ENCODE data around the gene BCL6.

BCL6 gene

GRCh38 chr3:187734841-187735240, 10.4 kb downstream of the BCL6 start:
- no peak for DNase-seq
- H3K4me3 ChIP-seq (ENCODE audit: low read depth, low read length) = no peak overlapping the region
- no peaks in the 10 kb centered on the region for H3K9me3 ChIP-seq
- peaks cover 3% of the 10 kb centered on the region; the same call in 1 of the 2 replicates for H3K27me3 ChIP-seq
- TF ChIP-seq CTCF (IDR thresholded peaks at IDR 0.05; ENCODE audit: low read depth, low read length) = no peak
- no peaks in the 10 kb centered on the region for H3K4me1 ChIP-seq
- H3K36me3 ChIP-seq = no peaks in the 10 kb centered on the region

GRCh38 chr3:187733371-187733770, 11.9 kb downstream of the BCL6 start:
- H3K9me3 ChIP-seq = no peaks in the 10 kb centered on the region
- no peak for TF ChIP-seq CTCF (IDR thresholded peaks at IDR 0.05; ENCODE audit: low read depth, low read length)
- H3K27me3 ChIP-seq = peaks cover 3% of the 10 kb centered on the region; the same call in 1 of the 2 replicates
- H3K36me3 ChIP-seq = peaks cover 5% of the 10 kb centered on the region; the same call in 1 of the 2 replicates
- no peaks in the 10 kb centered on the region for H3K4me1 ChIP-seq
- DNase-seq = no peak
- H3K4me3 ChIP-seq (ENCODE audit: low read depth, low read length) = no peak overlapping the region

GRCh38 chr3:187729598-187729997, 15.7 kb downstream of the BCL6 start:
- H3K36me3 ChIP-seq = peaks cover 6% of the 10 kb centered on the region; the same call in 1 of the 2 replicates
- H3K27me3 ChIP-seq = no peaks in the 10 kb centered on the region
- H3K4me1 ChIP-seq = no peaks in the 10 kb centered on the region
- no peak for TF ChIP-seq CTCF (IDR thresholded peaks at IDR 0.05; ENCODE audit: low read depth, low read length)
- no peaks in the 10 kb centered on the region for H3K9me3 ChIP-seq
- H3K4me3 ChIP-seq (ENCODE audit: low read depth, low read length) = no peak overlapping the region
- no peak for DNase-seq

- Histone ChIP-seq H3K9me3 (no peaks in the 10 kb centered on the region), H3K27me3 (no peaks in the 10 kb centered on the region), H3K36me3 (peaks cover 6% of the 10 kb centered on the region; the same call in 1 of the 2 replicates), H3K4me1 (no peaks in the 10 kb centered on the region), H3K4me3 (ENCODE audit: low read depth, low read length) (no peak overlapping the region)
- TF ChIP-seq CTCF (IDR thresholded peaks at IDR 0.05; ENCODE audit: low read depth, low read length) = no peak
- no peak for DNase-seq
Observed at GRCh38 chr3:187728940-187729583, 16.2 kb downstream of the BCL6 start.

- no peaks in the 10 kb centered on the region for H3K4me1 ChIP-seq
- no peak for TF ChIP-seq CTCF (IDR thresholded peaks at IDR 0.05; ENCODE audit: low read depth, low read length)
- H3K9me3 ChIP-seq = no peaks in the 10 kb centered on the region
- no peak overlapping the region for H3K4me3 ChIP-seq (ENCODE audit: low read depth, low read length)
- DNase-seq = no peak
- H3K36me3 ChIP-seq = peaks cover 6% of the 10 kb centered on the region; the same call in 1 of the 2 replicates
- H3K27me3 ChIP-seq = no peaks in the 10 kb centered on the region
Observed at GRCh38 chr3:187728248-187728647, 17.0 kb downstream of the BCL6 start.

GRCh38 chr3:187726564-187726963, 18.7 kb downstream of the BCL6 start:
- no peak for TF ChIP-seq CTCF (IDR thresholded peaks at IDR 0.05; ENCODE audit: low read depth, low read length)
- H3K4me3 ChIP-seq (ENCODE audit: low read depth, low read length) = no peak overlapping the region
- no peaks in the 10 kb centered on the region for H3K4me1 ChIP-seq
- H3K36me3 ChIP-seq = peaks cover 6% of the 10 kb centered on the region; the same call in 1 of the 2 replicates
- no peaks in the 10 kb centered on the region for H3K27me3 ChIP-seq
- no peaks in the 10 kb centered on the region for H3K9me3 ChIP-seq
- DNase-seq = no peak
